HCT116 (cell line): ENCODE data around the gene B3GNT4. TPM values are rescaled to one million over a fixed set of nuclear protein-coding genes. Genes with fewer than 3 reads are reported as not detected.

ENCODE experiments used
- ATAC-seq: fragments of 200-7000 bp; cut with Tn5 transposase; 2 replicates; pipeline ENCODE4 v1.9.1; 2020; ENCODE audit warnings: mild to moderate bottlenecking, moderate library complexity
- BruUV-seq: library from RNA; stranded (reverse); fragments of 400-500 nt; replicated peaks from 2 replicates; lab custom pipeline; 2021; lab: Mats Ljungman, UMichigan
- CTCF ChIA-PET: fragments of 300-600 bp; sonication (Branson Sonifier 250); formaldehyde crosslinking; loops from one replicate; lab custom pipeline; 2021; ENCODE audit warnings: antibody characterized with exemption; lab: Charles Lee
- POLR2A ChIA-PET: fragments of 300-600, 350-600 bp; sonication (Branson Sonifier 250); formaldehyde crosslinking; loops from one replicate; lab custom pipeline; 2021; ENCODE audit warnings: antibody characterized with exemption; lab: Charles Lee
- RAD21 ChIA-PET, 2 experiments: fragments of 300-600 bp; sonication (Branson Sonifier 250); formaldehyde crosslinking; loops; one replicate each; lab custom pipeline; 2023; ENCODE audit warnings: low total read pairs in 2 of 2; ENCODE audit not compliant: uncharacterized antibody in 2 of 2, unreplicated experiment in 2 of 2, low non-redundant PET in 1 of 2; lab: Charles Lee
- DNase-seq: peaks from one replicate; pipeline ENCODE4 v3.0.0-alpha.2; 2010; ENCODE audit warnings: low read depth, low spot score
- H2AFZ ChIP-seq: fragments of 200-600 bp; shearing (Covaris generic), sonication (generic); 2 replicates; pipeline ENCODE4 v1.6.1; 2017; ENCODE audit warnings: low read depth, mixed run types, mixed read lengths, antibody characterized with exemption, low read length; ENCODE audit not compliant: poor library complexity, severe bottlenecking
- H3K27ac ChIP-seq: 2 replicates; pipeline ENCODE4 v1.5.1; 2012; ENCODE audit warnings: low read depth, low read length
- H3K27me3 ChIP-seq: fragments of 200-600 bp; sonication (generic); 2 replicates; pipeline ENCODE4 v1.6.1; 2016; ENCODE audit warnings: mixed run types, low read length, mixed read lengths; ENCODE audit not compliant: insufficient read depth
- H3K36me3 ChIP-seq, 2 experiments: fragments of 200-500 bp in 1 of 2; fragments of 200-600 bp in 1 of 2; sonication (Bioruptor generic) in 1 of 2; sonication (generic) in 1 of 2; 2 replicates each; pipeline versions ENCODE4 v1.5.1 to v1.6.1; 2014 to 2016; ENCODE audit warnings: low read length in 2 of 2, inconsistent platforms in 1 of 2, mixed read lengths in 1 of 2, mixed run types in 1 of 2; ENCODE audit not compliant: insufficient read depth in 2 of 2, control insufficient read depth in 1 of 2
- H3K4me1 ChIP-seq, 2 experiments: fragments of 200-600 bp in 1 of 2; sonication (generic) in 1 of 2; 2 replicates each; pipeline versions ENCODE4 v1.5.1 to v1.6.1; 2012 to 2017; ENCODE audit warnings: low read length in 2 of 2, inconsistent platforms in 1 of 2, mild to moderate bottlenecking in 1 of 2, mixed read lengths in 1 of 2, mixed run types in 1 of 2, moderate library complexity in 1 of 2; ENCODE audit not compliant: insufficient read depth in 2 of 2, control insufficient read depth in 1 of 2
- H3K4me2 ChIP-seq: fragments of 200-600 bp; sonication (generic); 2 replicates; pipeline ENCODE4 v1.6.1; 2017; ENCODE audit warnings: mixed run types, low read length, mixed read lengths
- H3K4me3 ChIP-seq, 2 experiments: fragments of 200-600 bp in 1 of 2; sonication (generic) in 1 of 2; replicated peaks in 1 of 2; 2 replicates each; pipeline ENCODE4 v1.5.1; 2011 to 2016; ENCODE audit warnings: low read length in 2 of 2, control low read depth in 1 of 2, low read depth in 1 of 2, mild to moderate bottlenecking in 1 of 2, mixed read lengths in 1 of 2, mixed run types in 1 of 2
- H3K79me2 ChIP-seq: fragments of 200-600 bp; sonication (generic); 2 replicates; pipeline ENCODE4 v1.6.1; 2017; ENCODE audit warnings: mild to moderate bottlenecking, mixed run types, low read length, moderate library complexity, mixed read lengths; ENCODE audit not compliant: insufficient read depth
- H3K9ac ChIP-seq: fragments of 200-600 bp; sonication (generic); 2 replicates; pipeline ENCODE4 v1.6.1; 2016; ENCODE audit warnings: low read length, mixed read lengths
- H3K9me2 ChIP-seq: fragments of 200-600 bp; sonication (generic), shearing (Covaris generic); 2 replicates; pipeline ENCODE4 v1.6.1; 2017; ENCODE audit warnings: mixed run types, mild to moderate bottlenecking, moderate library complexity; ENCODE audit not compliant: insufficient read depth
- H3K9me3 ChIP-seq, 2 experiments: fragments of 200-500 bp in 1 of 2; fragments of 200-600 bp in 1 of 2; sonication (Bioruptor generic) in 1 of 2; sonication (generic) in 1 of 2; 2 replicates each; pipeline ENCODE4 v1.6.1; 2014 to 2017; ENCODE audit warnings: low read length in 2 of 2, mixed read lengths in 2 of 2, inconsistent platforms in 1 of 2, low read depth in 1 of 2, mild to moderate bottlenecking in 1 of 2, mixed run types in 1 of 2, moderate library complexity in 1 of 2; ENCODE audit not compliant: control insufficient read depth in 1 of 2, insufficient read depth in 1 of 2
- H4K20me1 ChIP-seq: fragments of 200-600 bp; sonication (generic), shearing (Covaris generic); 2 replicates; pipeline ENCODE4 v1.6.1; 2017; ENCODE audit warnings: mixed run types, mild to moderate bottlenecking, moderate library complexity; ENCODE audit not compliant: insufficient read depth
- ATF3 ChIP-seq: IDR thresholded peaks from 2 replicates; pipeline ENCODE4 v1.6.1; 2012
- CEBPB ChIP-seq: IDR thresholded peaks from 2 replicates; pipeline ENCODE4 v1.6.1; 2012; ENCODE audit warnings: low read depth
- EGR1 ChIP-seq: IDR thresholded peaks from 2 replicates; pipeline ENCODE4 v1.6.1; 2012; ENCODE audit warnings: low read depth
- ELF1 ChIP-seq: IDR thresholded peaks from 2 replicates; pipeline ENCODE4 v1.6.1; 2012; ENCODE audit warnings: low read depth, borderline replicate concordance
- EZH2 ChIP-seq: fragments of 200-600 bp; sonication (generic); IDR thresholded peaks from 2 replicates; pipeline ENCODE4 v1.6.1; 2017; ENCODE audit warnings: antibody characterized with exemption, mixed run types
- EZH2phosphoT487 ChIP-seq: fragments of 200-600 bp; IDR thresholded peaks from 2 replicates; pipeline ENCODE4 v1.6.1; 2018; ENCODE audit warnings: antibody characterized with exemption, borderline replicate concordance
- FOSL1 ChIP-seq: IDR thresholded peaks from 2 replicates; pipeline ENCODE4 v1.6.1; 2012; ENCODE audit warnings: low read depth
- JUND ChIP-seq: IDR thresholded peaks from 2 replicates; pipeline ENCODE4 v1.6.1; 2012
- MAX ChIP-seq: IDR thresholded peaks from 2 replicates; pipeline ENCODE4 v1.6.1; 2012
- POLR2AphosphoS5 ChIP-seq: IDR thresholded peaks from 2 replicates; pipeline ENCODE4 v1.6.1; 2011; ENCODE audit warnings: mild to moderate bottlenecking, low read depth, low read length, moderate library complexity
- RAD21 ChIP-seq: IDR thresholded peaks from 2 replicates; pipeline ENCODE4 v1.6.1; 2012; ENCODE audit warnings: low read depth, mild to moderate bottlenecking
- SP1 ChIP-seq: IDR thresholded peaks from 2 replicates; pipeline ENCODE4 v1.6.1; 2012; ENCODE audit warnings: low read depth
- SRF ChIP-seq: IDR thresholded peaks from 2 replicates; pipeline ENCODE4 v1.6.1; 2012; ENCODE audit warnings: low read depth
- YY1 ChIP-seq: IDR thresholded peaks from 2 replicates; pipeline ENCODE4 v1.6.1; 2011; ENCODE audit warnings: low read length, low read depth, moderate library complexity, mild to moderate bottlenecking; ENCODE audit not compliant: insufficient replicate concordance; ENCODE audit errors: extremely low read depth
- ZBTB33 ChIP-seq: IDR thresholded peaks from 2 replicates; pipeline ENCODE4 v1.6.1; 2011; ENCODE audit warnings: mild to moderate bottlenecking, low read length, moderate library complexity; ENCODE audit not compliant: insufficient replicate concordance; ENCODE audit errors: extremely low read depth
- ZFX ChIP-seq: fragments of 450-650 bp; IDR thresholded peaks from 2 replicates; pipeline ENCODE4 v1.6.1; 2017
- intact Hi-C: fragments of 100-400 bp; cut with micrococcal nuclease; formaldehyde crosslinking; loops from 2 replicates; pipeline ENCODE4 v1.10.0; 2022
- total RNA-seq: library from RNA; stranded (reverse); gene quantifications from one replicate; pipeline ENCODE4 v1.2.1, GENCODE V29; 2021; ENCODE audit not compliant: unreplicated experiment

Gene B3GNT4
- total RNA-seq, 1 experiment from 2014 or later, result 7.1 TPM

- Histone ChIP-seq H4K20me1 (no peaks in the 10 kb centered on the region), H3K36me3 (peaks cover 0 to 4% of the 10 kb centered on the region in 2 experiments; a peak in 1 of 4 replicates), H3K79me2 (no peaks in the 10 kb centered on the region), H3K9ac (no peak overlapping the region), H3K27me3 (no peaks in the 10 kb centered on the region), H3K4me2 (no peak overlapping the region), H2AFZ (no peak overlapping the region), H3K9me2 (no peaks in the 10 kb centered on the region), H3K4me1 (no peaks in the 10 kb centered on the region), H3K4me3 (no peak overlapping the region), H3K27ac (no peak overlapping the region), H3K9me3 (no peaks in the 10 kb centered on the region)
- intact Hi-C loops, result no loop called here
- TF ChIP-seq JUND (no peak), FOSL1 (no peak), MAX (no peak), RAD21 (no peak), SRF (no peak)
- DNase-seq, result no peak
- no TSS peak for BruUV-seq
- ChIA-PET POLR2A (no interaction called here), CTCF (no interaction called here), RAD21 (no interaction called here)
- ATAC-seq, result no peak
These were observed 35.4 kb downstream of the B3GNT4 start for GRCh38 chr12:122238861-122239260.

GRCh38 chr12:122243965-122244364 is 40.5 kb downstream of the B3GNT4 start:
- peaks cover 0 to 2% of the 10 kb centered on the region in 2 experiments; a peak in 1 of 4 replicates for H3K36me3 ChIP-seq
- H3K9me3 ChIP-seq, result no peaks in the 10 kb centered on the region
- TF ChIP-seq POLR2AphosphoS5, result no peak
- TF ChIP-seq SP1, result no peak
- TF ChIP-seq YY1, result no peak
- TF ChIP-seq EZH2phosphoT487, result no peak
- no peak for TF ChIP-seq EZH2
- TF ChIP-seq FOSL1, result no peak
- no peak for TF ChIP-seq ATF3
- TF ChIP-seq ZBTB33, result no peak
- no peak for TF ChIP-seq CEBPB
- TF ChIP-seq ELF1, result no peak
- no peak for TF ChIP-seq ZFX
- no peak for TF ChIP-seq EGR1
- ChIA-PET POLR2A (no interaction called here), RAD21 (no interaction called here), CTCF (no interaction called here)
- H3K79me2 ChIP-seq, result no peaks in the 10 kb centered on the region
- no TSS peak for BruUV-seq
- H3K9me2 ChIP-seq, result no peaks in the 10 kb centered on the region
- no peak for DNase-seq
- no peak overlapping the region for H3K9ac ChIP-seq
- no peaks in the 10 kb centered on the region for H4K20me1 ChIP-seq
- intact Hi-C loops, result no loop called here
- no peak overlapping the region for H3K4me2 ChIP-seq
- no peak overlapping the region for H3K4me3 ChIP-seq
- no peak overlapping the region for H2AFZ ChIP-seq
- ATAC-seq, result no peak
- H3K27ac ChIP-seq, result no peak overlapping the region
- no peaks in the 10 kb centered on the region for H3K4me1 ChIP-seq
- H3K27me3 ChIP-seq, result no peaks in the 10 kb centered on the region
